IMR-90 (cell line): ENCODE data around the gene ACOD1. TPM values are rescaled to one million over a fixed set of nuclear protein-coding genes. Genes with fewer than 3 reads are reported as not detected.

ENCODE experiments used
- ATAC-seq: fragments of 200-7000 bp; cut with Tn5 transposase; 2 replicates; pipeline ENCODE4 v1.9.1; 2020; ENCODE audit warnings: low read depth, mild to moderate bottlenecking, moderate library complexity
- BruUV-seq: library from RNA; stranded (reverse); fragments of 400-500 nt; replicated peaks from 2 replicates; lab custom pipeline; 2021; lab: Mats Ljungman, UMichigan
- CTCF ChIA-PET: fragments of 300-600 bp; formaldehyde crosslinking; extraction: SDS; loops from one replicate; lab custom pipeline; 2021; ENCODE audit warnings: antibody characterized with exemption; lab: Yijun Ruan, JAX
- POLR2A ChIA-PET: fragments of 300-600 bp; sonication (Branson Sonifier 250); formaldehyde crosslinking; loops from one replicate; lab custom pipeline; 2022; ENCODE audit warnings: antibody characterized with exemption; ENCODE audit not compliant: unreplicated experiment; lab: Charles Lee
- DNase-seq: peaks from one replicate; pipeline ENCODE4 v3.0.0; 2013
- H2AFZ ChIP-seq: replicated peaks from 2 replicates; pipeline ENCODE3; 2013; ENCODE audit warnings: low read length, mild to moderate bottlenecking; ENCODE audit not compliant: poor library complexity
- H2AK5ac ChIP-seq: 2 replicates; pipeline ENCODE4 v1.6.1; 2013; ENCODE audit warnings: low read depth, low read length, inconsistent platforms
- H2AK9ac ChIP-seq: replicated peaks from 2 replicates; pipeline ENCODE3; 2013; ENCODE audit warnings: mild to moderate bottlenecking, low read depth, low read length, moderate library complexity; ENCODE audit not compliant: poor library complexity
- H2BK120ac ChIP-seq: 2 replicates; pipeline ENCODE4 v1.6.1; 2013; ENCODE audit warnings: low read depth, low read length, inconsistent platforms
- H2BK15ac ChIP-seq: 3 replicates; pipeline ENCODE4 v1.6.1; 2013; ENCODE audit warnings: low read depth, low read length, inconsistent platforms
- H2BK20ac ChIP-seq: 2 replicates; pipeline ENCODE4 v1.6.1; 2013; ENCODE audit warnings: low read depth, mild to moderate bottlenecking, inconsistent platforms, low read length, moderate library complexity
- H2BK5ac ChIP-seq: 2 replicates; pipeline ENCODE4 v1.6.1; 2013; ENCODE audit warnings: mild to moderate bottlenecking, low read depth, low read length, inconsistent platforms; ENCODE audit not compliant: poor library complexity, severe bottlenecking
- H3K14ac ChIP-seq: replicated peaks from 2 replicates; pipeline ENCODE4 v1.6.1; 2013; ENCODE audit warnings: low read depth, low read length, inconsistent platforms
- H3K18ac ChIP-seq: 2 replicates; pipeline ENCODE4 v1.6.1; 2013; ENCODE audit warnings: low read depth, low read length, control low read depth
- H3K23ac ChIP-seq: 2 replicates; pipeline ENCODE4 v1.6.1; 2013; ENCODE audit warnings: low read depth, low read length, inconsistent platforms
- H3K27ac ChIP-seq: 2 replicates; pipeline ENCODE4 v1.5.1; 2013; ENCODE audit warnings: mild to moderate bottlenecking, control low read depth, low read length; ENCODE audit not compliant: insufficient read depth
- H3K27me3 ChIP-seq: 2 replicates; pipeline ENCODE4 v1.6.1; 2013; ENCODE audit warnings: low read length; ENCODE audit not compliant: control insufficient read depth, insufficient read depth
- H3K36me3 ChIP-seq: 2 replicates; pipeline ENCODE4 v1.6.1; 2013; ENCODE audit warnings: low read length, mixed read lengths; ENCODE audit not compliant: control insufficient read depth, insufficient read depth
- H3K4ac ChIP-seq: 2 replicates; pipeline ENCODE4 v1.6.1; 2013; ENCODE audit warnings: low read depth, low read length, inconsistent platforms
- H3K4me1 ChIP-seq: 2 replicates; pipeline ENCODE4 v1.6.1; 2013; ENCODE audit warnings: low read length, mixed read lengths; ENCODE audit not compliant: control insufficient read depth, insufficient read depth
- H3K4me2 ChIP-seq: 2 replicates; pipeline ENCODE4 v1.6.1; 2013; ENCODE audit warnings: low read depth, mild to moderate bottlenecking, control low read depth, low read length, moderate library complexity
- H3K4me3 ChIP-seq: 2 replicates; pipeline ENCODE4 v1.5.1; 2013; ENCODE audit warnings: low read depth, mild to moderate bottlenecking, control low read depth, low read length, moderate library complexity; ENCODE audit not compliant: insufficient read depth
- H3K56ac ChIP-seq: 2 replicates; pipeline ENCODE4 v1.6.1; 2013; ENCODE audit warnings: low read length, inconsistent platforms; ENCODE audit not compliant: insufficient read depth; ENCODE audit errors: extremely low read depth
- H3K79me1 ChIP-seq, 2 experiments: 2 replicates each; pipeline ENCODE4 v1.6.1; 2013; ENCODE audit warnings: low read length in 2 of 2, inconsistent platforms in 1 of 2, low read depth in 1 of 2
- H3K9ac ChIP-seq: 2 replicates; pipeline ENCODE4 v1.6.1; 2013; ENCODE audit warnings: low read depth, low read length, control low read depth
- H3K9me1 ChIP-seq: 2 replicates; pipeline ENCODE4 v1.6.1; 2013; ENCODE audit warnings: low read length, inconsistent platforms; ENCODE audit not compliant: insufficient read depth
- H3K9me3 ChIP-seq: 2 replicates; pipeline ENCODE4 v1.6.1; 2013; ENCODE audit warnings: low read length; ENCODE audit not compliant: control insufficient read depth, insufficient read depth
- H4K20me1 ChIP-seq: 2 replicates; pipeline ENCODE4 v1.6.1; 2013; ENCODE audit warnings: low read length, inconsistent platforms; ENCODE audit not compliant: insufficient read depth
- H4K5ac ChIP-seq: 2 replicates; pipeline ENCODE4 v1.6.1; 2013; ENCODE audit warnings: mild to moderate bottlenecking, low read depth, low read length, control low read depth
- H4K8ac ChIP-seq, 2 experiments: 2 replicates each; pipeline ENCODE4 v1.6.1; 2013; ENCODE audit warnings: low read depth in 2 of 2, low read length in 2 of 2, control low read depth in 1 of 2, inconsistent platforms in 1 of 2
- H4K91ac ChIP-seq: 2 replicates; pipeline ENCODE4 v1.6.1; 2013; ENCODE audit warnings: low read depth, low read length, inconsistent platforms; ENCODE audit not compliant: insufficient read depth
- CEBPB ChIP-seq: IDR thresholded peaks from 2 replicates; pipeline ENCODE4 v1.6.1; 2012; ENCODE audit warnings: low read depth, low read length, improper control_type of control experiment
- ELK1 ChIP-seq: fragments of 150-350 bp; IDR thresholded peaks from 2 replicates; pipeline ENCODE4 v1.6.1; 2016; ENCODE audit warnings: low read depth, mild to moderate bottlenecking, low read length, moderate library complexity, borderline replicate concordance
- FOS ChIP-seq: fragments of 150-350 bp; IDR thresholded peaks from 2 replicates; pipeline ENCODE4 v1.6.1; 2016; ENCODE audit warnings: low read depth, low read length
- MAFK ChIP-seq: IDR thresholded peaks from 2 replicates; pipeline ENCODE4 v1.6.1; 2012; ENCODE audit warnings: low read depth, low read length, improper control_type of control experiment
- MAZ ChIP-seq: IDR thresholded peaks from 2 replicates; pipeline ENCODE4 v1.6.1; 2012; ENCODE audit warnings: low read depth, mild to moderate bottlenecking, low read length, improper control_type of control experiment, moderate library complexity, borderline replicate concordance
- NFE2L2 ChIP-seq: fragments of 150-350 bp; IDR thresholded peaks from 2 replicates; pipeline ENCODE4 v1.6.1; 2016; ENCODE audit warnings: low read depth, mild to moderate bottlenecking, low read length
- POLR2A ChIP-seq: IDR thresholded peaks from 2 replicates; pipeline ENCODE4 v1.6.1; 2012; ENCODE audit warnings: mild to moderate bottlenecking, low read depth, low read length
- RAD21 ChIP-seq: IDR thresholded peaks from 2 replicates; pipeline ENCODE4 v1.6.1; 2012; ENCODE audit warnings: low read length, improper control_type of control experiment
- RFX5 ChIP-seq: IDR thresholded peaks from 2 replicates; pipeline ENCODE4 v1.8.0; 2012; ENCODE audit warnings: low read depth, mild to moderate bottlenecking, low read length, moderate library complexity
- USF2 ChIP-seq: fragments of 150-350 bp; IDR thresholded peaks from 2 replicates; pipeline ENCODE4 v1.6.1; 2017; ENCODE audit warnings: mild to moderate bottlenecking, antibody characterized with exemption, low read length, low read depth
- WGBS, 2 experiments: methylation state at CpG; one replicate each; pipeline versions ENCODE4 v1.1.5 to v1.1.7; 2013; ENCODE audit warnings: missing lambda C conversion rate in 2 of 2; ENCODE audit not compliant: insufficient read length in 1 of 2; ENCODE audit errors: extremely low coverage in 2 of 2; 5-methylcytosine and 5-hydroxymethylcytosine counted together
- dilution Hi-C: fragments of 300-500 bp; cut with HindIII; formaldehyde crosslinking; loops from one replicate; pipeline ENCODE4 v1.14.3; 2018; ENCODE audit warnings: low sequenced_read_pairs; ENCODE audit not compliant: unreplicated experiment
- in situ Hi-C: fragments of 300-500 bp; cut with MboI; formaldehyde crosslinking; loops from 3 replicates; pipeline ENCODE4 v1.14.3; 2019; ENCODE audit warnings: low sequenced_read_pairs, inconsistent platforms, mixed read lengths
- intact Hi-C: fragments of 100-400 bp; cut with micrococcal nuclease; formaldehyde crosslinking; loops from 2 replicates; pipeline ENCODE4 v1.10.0; 2022
- polyA plus RNA-seq, 3 experiments: library from polyadenylated mRNA; depleted of rRNA; stranded (reverse); fragments of >200 nt; gene quantifications; 2 replicates each; pipeline ENCODE4 v1.2.3, GENCODE V29; 2012; ENCODE audit warnings: low replicate concordance in 1 of 3
- total RNA-seq: library from RNA; depleted of rRNA; stranded (reverse); fragments of >200 nt; gene quantifications from 2 replicates; pipeline ENCODE4 v1.2.3, GENCODE V29; 2012

The ACOD1 gene
- total and polyA plus RNA-seq, 2 of the 4 experiments (the other 2 are of a cell fraction) = not detected

- Histone ChIP-seq H2BK15ac (no peak overlapping the region), H2AFZ (no peak overlapping the region), H4K8ac (no peak overlapping the region), H2AK9ac (no peak overlapping the region), H3K9me1 (no peaks in the 10 kb centered on the region), H3K14ac (no peak overlapping the region), H3K9me3 (no peaks in the 10 kb centered on the region), H3K36me3 (no peaks in the 10 kb centered on the region), H3K4me1 (no peaks in the 10 kb centered on the region), H2AK5ac (no peak overlapping the region), H3K79me1 (no peaks in the 10 kb centered on the region), H4K20me1 (no peaks in the 10 kb centered on the region), H3K9ac (no peak overlapping the region), H3K18ac (no peak overlapping the region), H3K4me3 (no peak overlapping the region), H3K4me2 (no peak overlapping the region), H3K23ac (no peak overlapping the region), H3K4ac (no peak overlapping the region), H2BK120ac (no peak overlapping the region), H2BK5ac (no peak overlapping the region), H4K91ac (no peak overlapping the region), H3K27ac (no peak overlapping the region), H4K5ac (no peak overlapping the region), H2BK20ac (no peak overlapping the region), H3K56ac (no peak overlapping the region), H3K27me3 (peaks cover 20% of the 10 kb centered on the region)
- POLR2A ChIA-PET = no interaction called here
- ATAC-seq = no peak
- BruUV-seq = no TSS peak
- no peak for TF ChIP-seq RAD21
- no peak for TF ChIP-seq MAFK
- no peak for TF ChIP-seq MAZ
- no peak for TF ChIP-seq RFX5
- TF ChIP-seq USF2 = no peak
- TF ChIP-seq ELK1 = no peak
- no peak for TF ChIP-seq POLR2A
- TF ChIP-seq CEBPB = no peak
- no peak for TF ChIP-seq FOS
- no peak for TF ChIP-seq NFE2L2
- dilution Hi-C loops (no loop called here), in situ Hi-C loops (no loop called here), intact Hi-C loops (no loop called here)
- no CpG with 5 or more reads among the region's 19 CpGs for WGBS, 2 experiments
- CTCF ChIA-PET = no interaction called here
- DNase-seq = no peak
These were observed 23.8 kb downstream of the ACOD1 start for GRCh38 chr13:76971851-76972829.
